Inferior parietal cortex (tissue), 1 donor: Measurements from ENCODE around the gene RAPGEF3.

Experiments used
- DNase-seq: peaks from one replicate; pipeline ENCODE4 v3.0.0-alpha.2; 2016; ENCODE audit errors: extremely low spot score

Gene RAPGEF3

GRCh38 chr12:47758834-47759690, at the start of gene RAPGEF3:
RAPGEF3 (minus strand) TSS chr12:47758880; CDS start chr12:47758556, 324 bp downstream.
- DNase-seq = peak; percentile 79

- no peak for DNase-seq
Observed at GRCh38 chr12:47808050-47808449, 49.4 kb upstream of the RAPGEF3 start.

GRCh38 chr12:47807338-47807737, 48.7 kb upstream of the RAPGEF3 start:
- DNase-seq = no peak

- no peak for DNase-seq
Observed at GRCh38 chr12:47805417-47805816, 46.7 kb upstream of the RAPGEF3 start.

GRCh38 chr12:47804171-47804570, 45.5 kb upstream of the RAPGEF3 start:
- DNase-seq = no peak

- no peak for DNase-seq
Observed at GRCh38 chr12:47803191-47803875, 44.7 kb upstream of the RAPGEF3 start.

GRCh38 chr12:47802312-47802711, 43.6 kb upstream of the RAPGEF3 start:
- DNase-seq = no peak

GRCh38 chr12:47801904-47802246, 43.2 kb upstream of the RAPGEF3 start:
- no peak for DNase-seq

GRCh38 chr12:47801170-47801903, 42.7 kb upstream of the RAPGEF3 start:
- no peak for DNase-seq

GRCh38 chr12:47800582-47800981, 41.9 kb upstream of the RAPGEF3 start:
- DNase-seq = no peak

GRCh38 chr12:47799357-47799955, 40.8 kb upstream of the RAPGEF3 start:
- DNase-seq = no peak

- no peak for DNase-seq
Observed at GRCh38 chr12:47798382-47798948, 39.8 kb upstream of the RAPGEF3 start.

- no peak for DNase-seq
Observed at GRCh38 chr12:47797441-47797840, 38.8 kb upstream of the RAPGEF3 start.

- DNase-seq = no peak
Observed at GRCh38 chr12:47795814-47796411, 37.2 kb upstream of the RAPGEF3 start.

GRCh38 chr12:47795121-47795813, 36.6 kb upstream of the RAPGEF3 start:
- DNase-seq = no peak

GRCh38 chr12:47794679-47795078, 36.0 kb upstream of the RAPGEF3 start:
- DNase-seq = no peak

GRCh38 chr12:47793015-47793681, 34.5 kb upstream of the RAPGEF3 start:
- no peak for DNase-seq

GRCh38 chr12:47791874-47792273, 33.2 kb upstream of the RAPGEF3 start:
- DNase-seq = no peak

- DNase-seq = no peak
Observed at GRCh38 chr12:47791351-47791746, 32.7 kb upstream of the RAPGEF3 start.

GRCh38 chr12:47790676-47791350, 32.1 kb upstream of the RAPGEF3 start:
- no peak for DNase-seq
